HG03097 (cell line): ENCODE data around the gene POLA2.
"Not testable (repeated sequence)": the region's sequence is repeated elsewhere in the genome, so short reads cannot be mapped to it uniquely, and the experiment has no call there.

ENCODE experiments used
- ATAC-seq: cut with Tn5 transposase; IDR thresholded peaks from one replicate; pipeline ENCODE4 v1.9.1; 2021; ENCODE audit not compliant: unreplicated experiment, low FRiP score

The POLA2 gene

DNA sequence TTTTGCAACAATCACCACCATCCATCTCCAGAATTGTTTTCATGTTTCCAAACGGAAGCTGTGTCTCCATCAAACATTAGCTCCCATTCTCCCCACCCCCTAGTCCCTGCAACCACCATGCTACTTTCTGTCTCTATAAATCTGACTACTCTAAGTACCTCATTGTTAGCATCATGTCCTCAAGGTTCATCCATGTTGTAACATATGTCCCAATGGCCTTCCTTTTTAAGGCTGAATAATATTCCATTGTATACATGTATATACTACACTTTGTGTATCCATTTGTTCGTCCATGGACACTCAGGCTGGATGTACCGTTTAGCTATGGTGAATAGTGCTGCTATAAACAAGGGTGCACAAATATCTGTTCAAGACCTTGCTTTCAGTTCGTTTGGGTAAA lies 63.7 kb downstream of the POLA2 start:
- no peak for ATAC-seq

DNA sequence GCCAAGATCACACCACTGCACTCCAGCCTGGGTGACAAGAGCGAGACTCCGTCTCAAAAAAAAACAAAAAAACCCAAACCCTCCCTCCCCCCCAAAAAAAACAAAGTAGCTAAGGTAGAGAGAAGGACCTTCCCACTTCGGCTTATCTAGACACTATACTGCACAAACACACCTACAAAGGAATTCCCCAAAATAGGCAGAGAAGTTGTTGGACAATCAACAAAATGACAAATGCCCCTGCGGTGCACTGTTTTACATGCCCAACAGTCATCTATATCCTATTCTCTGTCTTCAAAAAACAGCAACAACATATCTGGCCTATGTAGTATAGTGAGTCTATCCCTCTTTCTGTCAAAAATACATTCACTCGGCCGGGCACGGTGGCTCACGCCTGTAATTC lies 65.3 kb downstream of the POLA2 start:
- no peak for ATAC-seq

DNA sequence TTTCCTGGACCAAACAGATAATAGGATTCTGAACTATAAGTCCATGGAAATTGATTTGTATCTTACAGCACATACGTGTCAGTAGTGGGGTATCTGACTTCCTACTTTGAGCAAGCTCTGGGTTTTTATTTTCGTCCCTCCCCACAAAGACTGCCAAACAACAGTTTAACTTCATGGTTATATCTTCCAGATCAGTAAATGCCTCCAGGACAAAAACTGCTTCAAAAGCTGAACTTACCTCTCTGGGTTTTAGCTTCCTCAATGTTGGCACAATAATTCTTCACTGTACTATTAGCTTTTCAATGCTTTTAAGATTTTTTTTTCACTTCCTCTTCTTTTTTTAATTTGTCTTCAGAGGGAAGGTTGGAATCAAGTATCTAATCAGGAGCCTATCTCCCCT lies 67.7 kb downstream of the POLA2 start:
- no peak for ATAC-seq

- ATAC-seq, result no peak
Observed at GRCh38 chr11:65329944-65330403, 68.2 kb downstream of the POLA2 start.

GRCh38 chr11:65330544-65330943 lies 68.8 kb downstream of the POLA2 start:
- no peak for ATAC-seq

DNA sequence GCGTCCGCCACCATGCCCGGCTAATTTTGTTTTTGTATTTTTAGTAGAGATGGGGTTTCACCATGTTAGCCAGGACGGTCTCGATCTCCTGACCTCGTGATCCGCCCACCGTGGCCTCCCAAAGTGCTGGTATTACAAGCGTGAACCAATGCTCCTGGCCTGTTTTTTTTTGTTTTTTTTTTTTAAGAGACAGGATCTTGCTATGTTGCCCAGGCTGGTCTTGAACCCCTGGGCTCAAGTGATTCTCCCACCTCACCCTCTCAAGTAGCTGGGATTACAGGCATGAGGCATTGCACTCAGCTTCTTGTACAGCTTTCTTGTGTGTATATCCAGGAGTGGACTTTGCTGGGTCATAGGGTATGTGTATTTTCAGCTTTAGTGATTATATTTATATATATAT lies 70.8 kb downstream of the POLA2 start:
- ATAC-seq, result not testable (repeated sequence)

DNA sequence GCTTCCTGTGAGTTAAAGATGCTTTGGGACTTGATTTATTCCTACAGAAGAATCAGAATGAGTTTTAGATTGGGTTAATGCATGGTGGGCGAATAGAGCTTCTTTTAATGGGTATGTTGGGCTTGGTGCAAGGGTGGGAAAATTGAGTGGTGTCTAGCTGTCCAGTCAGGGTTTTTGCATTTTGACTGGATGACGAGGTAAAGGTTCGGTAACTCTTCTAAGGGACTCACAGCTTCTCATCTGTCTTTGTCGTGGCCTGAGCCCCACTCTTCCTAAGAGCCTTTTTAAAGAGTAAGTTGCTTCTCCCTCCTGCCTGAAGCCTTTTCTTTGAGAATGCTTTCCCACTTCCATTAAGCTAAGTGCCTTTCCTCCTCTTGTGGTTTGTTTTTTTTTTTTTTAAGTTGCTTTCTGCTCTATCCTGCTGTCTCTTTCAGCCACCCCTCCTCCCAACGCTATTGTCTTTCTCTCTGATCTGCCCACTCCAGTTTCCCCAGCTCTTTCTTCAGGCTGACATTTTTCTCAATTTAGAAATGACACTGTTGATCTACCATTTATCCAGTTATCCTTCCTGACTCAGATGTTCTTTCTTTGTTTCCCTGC lies 73.0 kb downstream of the POLA2 start:
- no peak for ATAC-seq

DNA sequence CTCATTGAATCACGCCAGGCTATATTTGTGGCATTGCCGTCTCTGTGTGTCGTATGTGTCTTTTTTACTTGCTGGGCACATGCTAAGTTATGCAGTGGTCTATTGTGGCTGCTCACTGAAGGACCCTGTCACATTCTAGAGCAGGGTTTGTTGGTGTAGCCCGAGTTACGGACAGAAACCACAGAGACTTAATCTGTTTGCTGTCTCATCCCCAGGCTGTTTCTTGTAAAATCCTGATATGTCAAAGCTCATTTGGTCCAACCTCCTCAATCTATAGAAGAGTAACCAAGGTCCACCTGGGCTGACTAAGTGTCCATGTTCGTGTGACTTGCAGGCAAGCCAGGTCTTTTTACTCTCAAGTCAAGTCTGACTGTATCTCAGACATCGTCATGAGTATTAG lies 76.9 kb downstream of the POLA2 start:
- no peak for ATAC-seq

- no peak for ATAC-seq
Observed at GRCh38 chr11:65340226-65340625, 78.5 kb downstream of the POLA2 start.

GRCh38 chr11:65341856-65342255 lies 80.1 kb downstream of the POLA2 start:
- no peak for ATAC-seq
